AG08395 (cell line): ENCODE results near the gene BCAS4.
"Not testable (repeated sequence)": the region's sequence is repeated elsewhere in the genome, so short reads cannot be mapped to it uniquely, and the experiment has no call there.

Experiments
- DNase-seq: peaks from one replicate; pipeline ENCODE4 v3.0.0; 2012; ENCODE audit warnings: mixed read lengths, low spot score

Gene BCAS4

GRCh38 chr20:50799176-50799889, 4.5 kb downstream of the BCAS4 start:
- no peak for DNase-seq

GRCh38 chr20:50799890-50800550, 5.2 kb downstream of the BCAS4 start:
- DNase-seq = no peak

DNA sequence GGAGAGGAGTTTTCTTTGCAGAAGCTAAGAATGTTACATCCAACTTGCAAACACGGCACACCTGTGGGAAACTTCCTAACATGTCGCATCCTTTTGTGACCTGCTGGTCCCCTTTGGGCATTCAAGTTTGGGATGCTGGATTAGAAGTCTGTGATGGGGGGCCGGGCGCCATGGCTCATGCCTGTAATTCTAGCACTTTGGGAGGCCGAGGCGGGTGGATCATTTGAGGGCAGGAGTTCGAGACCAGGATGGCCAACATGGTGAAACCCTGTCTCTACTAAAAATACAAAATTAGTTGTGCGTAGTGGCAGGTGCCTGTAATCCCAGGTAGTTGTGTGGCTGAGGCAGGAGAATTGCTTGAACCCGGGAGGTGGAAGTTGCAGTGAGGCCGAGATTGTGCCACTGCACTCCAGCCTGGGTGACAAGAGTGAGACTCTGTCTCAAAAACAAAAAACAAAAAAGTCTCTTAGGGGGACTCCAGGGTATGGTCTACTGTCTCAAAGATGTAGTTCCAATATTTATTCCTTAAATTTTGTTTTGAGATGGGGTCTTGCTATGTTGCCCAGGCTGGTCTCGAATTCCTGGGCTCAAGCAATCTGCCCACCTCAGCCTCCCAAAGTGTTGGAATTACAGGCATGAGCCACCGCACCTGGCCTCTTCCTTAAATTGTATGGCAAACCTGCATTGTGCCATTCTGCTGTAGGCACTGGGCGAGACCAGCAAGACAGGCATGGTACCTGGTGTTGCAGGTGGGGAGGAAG, 6.3 kb downstream of the BCAS4 start:
- DNase-seq = not testable (repeated sequence)

DNA sequence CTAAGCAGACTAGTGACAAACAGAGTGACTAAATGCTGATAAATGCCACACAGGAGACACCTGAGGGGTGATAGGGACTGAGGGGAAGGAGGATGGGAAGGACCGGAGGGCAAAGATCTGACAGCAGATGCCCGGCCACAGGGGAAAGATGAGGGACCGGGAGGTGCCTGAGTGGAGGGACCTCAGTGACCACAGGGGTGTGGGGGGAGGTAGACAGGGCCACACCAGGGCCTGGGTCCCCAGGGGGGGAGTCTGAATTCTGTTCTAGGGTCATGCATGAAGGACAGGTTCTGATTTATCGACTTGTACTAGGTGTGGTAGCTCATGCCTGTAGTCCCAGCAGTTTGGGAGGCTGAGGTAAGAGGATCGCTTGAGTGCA, 6.9 kb downstream of the BCAS4 start:
- no peak for DNase-seq

DNA sequence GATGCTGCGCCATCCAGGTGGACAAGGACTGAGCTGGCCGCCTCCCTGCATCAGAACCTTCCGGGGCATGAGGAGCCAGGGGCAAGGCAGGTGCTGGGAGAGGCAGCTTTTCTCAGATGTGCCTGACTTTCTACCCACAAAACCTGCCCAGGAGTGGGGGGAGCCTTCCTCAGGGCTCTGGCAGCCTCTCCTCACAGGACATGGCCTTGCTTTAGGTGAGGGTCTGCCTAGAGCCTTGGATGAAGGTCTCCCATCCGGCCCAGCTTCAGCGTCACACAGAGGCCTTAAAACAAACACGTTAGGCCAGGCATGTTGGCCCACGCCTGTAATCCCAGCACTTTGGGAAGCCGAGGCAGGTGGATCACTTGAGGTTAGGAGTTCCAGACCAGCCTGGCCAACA, 7.4 kb downstream of the BCAS4 start:
- DNase-seq = no peak

DNA sequence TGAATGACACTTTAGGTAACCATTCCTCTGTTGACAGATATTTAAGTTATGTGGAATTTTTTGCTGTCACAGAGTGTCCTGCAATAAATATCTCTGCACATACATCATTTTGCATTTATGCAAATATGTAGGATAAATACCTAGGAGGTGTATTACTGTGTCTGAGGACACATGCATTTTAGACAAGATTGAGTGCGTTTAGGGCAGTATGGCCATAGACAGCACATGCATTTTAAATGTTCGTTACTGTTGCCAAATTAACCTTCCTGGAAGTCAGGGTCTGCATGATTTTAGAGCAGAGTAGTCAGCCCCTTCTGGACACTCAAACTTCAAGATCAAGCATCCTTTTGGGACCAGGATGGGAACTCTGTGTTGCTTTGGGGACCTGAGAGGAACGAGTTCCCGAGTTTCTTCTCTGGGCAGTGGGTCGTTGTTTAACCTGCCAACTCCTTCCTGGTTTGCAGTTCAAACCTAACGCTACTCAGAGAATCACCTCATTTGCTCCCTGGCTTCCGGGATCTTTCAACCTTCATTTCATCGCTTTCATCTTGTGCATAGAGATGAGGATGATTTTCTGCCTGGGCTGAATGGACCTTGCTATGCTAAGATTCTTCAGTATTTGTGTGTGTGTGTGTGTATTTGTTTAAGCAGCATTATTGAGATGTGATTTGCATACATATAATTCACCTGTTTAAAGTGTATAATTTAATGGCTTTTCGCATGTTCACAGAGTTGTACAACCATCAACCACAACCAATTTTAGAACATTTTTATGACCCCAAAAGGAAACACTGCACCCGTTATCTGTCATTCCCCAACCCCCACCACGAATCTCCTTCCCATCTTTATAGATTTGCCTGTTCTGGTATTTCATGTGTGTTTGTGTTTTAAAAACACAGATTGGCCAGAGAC, 9.8 kb downstream of the BCAS4 start:
- no peak for DNase-seq

DNA sequence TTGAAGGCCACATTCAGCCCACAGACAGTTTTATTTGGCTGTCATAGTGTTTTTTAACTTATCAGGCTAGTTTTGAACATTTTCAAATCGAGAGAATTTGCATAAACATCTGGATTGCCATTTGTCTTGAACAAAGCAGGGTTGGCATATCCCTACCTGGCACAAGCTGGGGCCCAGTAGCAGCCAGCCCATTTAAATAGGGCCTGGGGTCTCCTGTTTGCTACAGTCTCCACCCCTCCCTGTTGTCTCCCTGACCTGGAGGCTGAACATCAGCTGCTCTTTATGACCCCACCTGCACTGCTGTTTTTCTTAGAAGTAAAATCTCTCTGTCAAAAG, 10.5 kb downstream of the BCAS4 start:
- no peak for DNase-seq

DNA sequence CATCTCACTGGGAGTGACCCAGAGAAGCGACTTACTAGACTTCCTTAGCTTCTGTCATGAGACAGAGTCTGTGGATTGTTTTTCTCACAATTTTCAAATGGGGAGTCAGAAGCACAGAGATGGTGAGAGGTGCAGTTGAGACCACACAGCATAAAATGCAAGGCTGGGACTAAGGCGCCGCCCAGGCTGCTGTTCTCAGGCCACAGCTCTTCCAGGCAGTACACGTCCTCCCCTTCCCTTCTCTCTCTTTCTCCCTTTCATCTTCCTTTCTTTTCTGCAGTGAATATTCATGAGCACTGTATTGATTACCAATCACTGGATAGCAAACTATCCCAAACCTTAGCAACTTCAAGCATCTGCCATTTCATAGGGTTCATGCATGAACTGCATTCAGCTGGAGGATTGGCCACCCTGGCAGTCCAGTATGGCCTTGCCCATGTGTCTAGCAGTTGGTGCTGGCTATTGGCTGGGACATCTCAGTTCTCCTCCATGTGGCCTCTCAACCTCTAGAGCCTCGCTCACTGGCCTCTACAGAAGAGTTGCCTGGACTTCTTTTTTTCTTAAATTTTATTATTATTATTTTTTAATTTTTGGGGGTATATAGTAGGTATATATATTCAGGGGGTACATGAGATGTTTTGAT, 11.4 kb downstream of the BCAS4 start:
- no peak for DNase-seq

- no peak for DNase-seq
Measured at GRCh38 chr20:50810063-50810462, 15.2 kb downstream of the BCAS4 start.

DNA sequence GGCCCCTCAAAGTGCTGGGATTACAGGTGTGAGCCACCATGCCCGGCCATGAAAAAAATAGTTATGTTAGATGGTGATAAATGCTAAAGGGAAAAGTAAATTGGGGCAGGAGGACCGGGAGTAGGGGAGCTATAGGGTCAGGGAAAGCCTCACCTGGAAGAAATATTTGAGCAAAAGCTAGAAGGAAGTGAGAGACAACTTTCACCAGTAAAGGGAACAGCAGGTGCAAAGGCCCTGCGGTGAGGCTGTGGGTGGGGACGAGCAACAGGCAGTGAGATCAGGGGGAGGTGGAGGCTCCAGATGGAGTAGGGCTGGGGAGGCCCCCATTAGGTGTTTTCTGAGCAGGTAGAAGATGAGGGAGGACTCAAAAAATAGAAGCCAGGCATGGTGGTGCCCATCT, 16.0 kb downstream of the BCAS4 start:
- DNase-seq = no peak

- DNase-seq = no peak
Measured at GRCh38 chr20:50813101-50813643, 18.3 kb downstream of the BCAS4 start.

DNA sequence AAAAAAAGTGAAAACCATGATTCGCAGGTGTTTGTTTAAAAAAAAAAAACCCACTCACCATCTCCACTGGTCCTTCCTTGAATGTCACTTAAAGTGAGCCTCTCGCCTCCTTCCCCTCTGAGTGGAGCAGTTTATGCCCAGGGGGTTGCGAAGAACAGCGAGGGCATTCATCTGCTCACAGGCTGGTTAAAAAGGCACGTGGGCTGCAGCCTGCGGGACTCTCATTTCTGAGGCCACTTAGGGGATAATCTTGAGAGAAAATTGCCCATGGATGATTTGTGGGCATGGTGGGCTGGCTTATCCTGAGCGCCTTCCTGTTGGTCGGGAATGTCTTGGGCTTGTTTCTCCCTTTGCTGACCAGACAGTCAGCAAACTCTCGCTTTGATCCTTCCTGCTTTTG, 18.9 kb downstream of the BCAS4 start:
- no peak for DNase-seq

DNA sequence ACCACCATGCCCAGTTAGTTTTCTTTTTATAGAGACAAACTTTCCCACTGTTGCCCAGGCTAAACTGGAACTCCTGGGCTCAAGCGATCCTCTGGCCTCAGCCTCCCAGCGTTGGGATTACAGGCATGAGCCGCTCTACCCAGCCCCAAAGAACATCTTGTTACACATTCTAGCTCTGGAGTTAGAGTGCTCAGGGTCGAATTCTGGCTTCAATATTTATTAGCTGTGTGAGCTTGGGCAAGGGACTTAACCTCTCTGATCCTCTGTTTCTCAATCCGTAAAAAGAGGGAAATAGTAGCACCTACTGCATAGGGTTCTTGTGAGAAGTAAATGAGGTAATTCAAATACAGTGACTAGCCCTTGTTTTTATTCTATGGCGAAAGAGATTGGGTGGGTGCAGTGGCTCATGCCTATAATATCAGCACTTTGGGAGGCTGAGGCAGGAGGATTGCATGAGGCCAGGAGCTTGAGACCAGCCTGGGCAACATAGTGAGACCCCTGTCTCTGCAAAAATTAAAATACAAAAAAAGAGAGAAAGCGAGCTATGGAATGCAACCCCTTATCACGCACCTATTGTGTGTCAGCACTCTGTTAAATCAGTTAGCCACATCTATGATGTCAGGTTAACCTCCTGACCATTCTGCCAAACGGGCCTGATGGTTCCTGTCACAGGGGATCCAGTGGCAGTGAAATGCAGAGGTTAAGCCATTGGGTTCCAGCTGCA, 19.7 kb downstream of the BCAS4 start:
- DNase-seq = no peak

DNA sequence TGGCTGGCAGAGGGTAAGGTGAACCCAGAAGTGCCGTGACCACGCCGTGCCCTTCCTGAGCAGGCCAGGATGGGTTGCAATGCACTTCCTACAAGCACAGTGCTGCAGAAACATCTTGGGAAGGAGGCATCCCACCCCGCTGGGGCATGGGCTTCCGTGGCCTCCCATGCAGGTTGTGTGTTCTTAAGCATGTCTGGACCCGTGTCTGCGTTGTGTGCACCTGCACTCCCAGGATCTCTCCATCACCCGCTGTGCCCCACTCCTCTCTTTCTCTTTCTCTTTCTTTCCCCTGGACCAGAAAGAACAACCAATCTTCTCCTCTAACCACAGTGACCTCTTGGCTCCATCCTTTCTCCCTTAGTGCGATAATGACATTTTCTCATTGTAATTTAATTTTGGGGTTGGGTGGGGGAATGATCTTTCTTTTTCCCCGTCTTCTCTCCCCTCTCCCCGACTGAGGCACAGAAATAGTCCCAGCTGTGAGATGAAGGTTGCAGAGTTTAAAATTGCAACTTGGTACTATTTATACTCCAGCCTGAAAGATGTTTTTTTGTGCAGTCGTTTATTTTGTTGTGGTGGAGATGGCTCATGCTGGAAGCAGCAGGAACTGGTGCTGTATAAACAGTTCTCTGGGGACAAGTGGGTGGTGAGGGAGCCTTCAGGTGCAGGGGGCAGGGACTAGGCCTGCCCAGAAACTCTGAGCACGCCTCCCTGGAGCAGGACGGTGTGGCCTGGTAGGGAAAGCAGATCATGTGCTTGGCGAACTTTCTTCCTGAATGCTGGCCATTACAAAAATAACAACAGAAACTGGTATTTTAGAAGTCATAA, 20.5 kb downstream of the BCAS4 start:
- DNase-seq = peak; percentile 58

DNA sequence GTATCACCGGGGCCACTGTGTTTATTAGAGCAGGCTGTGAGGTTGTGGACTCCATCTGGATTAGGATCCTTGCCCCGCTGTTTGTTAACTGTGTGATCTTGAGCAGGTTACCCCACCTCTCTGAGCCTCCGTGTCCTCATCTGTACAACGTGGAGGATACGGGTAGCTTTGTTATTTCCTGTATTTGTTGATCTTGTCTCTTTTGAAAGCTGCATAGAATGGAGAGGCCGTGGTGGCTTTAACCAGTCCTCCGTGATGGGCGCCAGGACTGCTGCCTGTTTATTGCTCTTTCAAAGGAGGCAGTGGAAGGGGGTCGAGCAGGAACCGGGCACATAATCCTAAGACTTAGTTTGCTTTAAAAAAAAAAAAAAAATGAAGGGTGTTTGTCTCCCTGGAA, 22.9 kb downstream of the BCAS4 start:
- DNase-seq = no peak

DNA sequence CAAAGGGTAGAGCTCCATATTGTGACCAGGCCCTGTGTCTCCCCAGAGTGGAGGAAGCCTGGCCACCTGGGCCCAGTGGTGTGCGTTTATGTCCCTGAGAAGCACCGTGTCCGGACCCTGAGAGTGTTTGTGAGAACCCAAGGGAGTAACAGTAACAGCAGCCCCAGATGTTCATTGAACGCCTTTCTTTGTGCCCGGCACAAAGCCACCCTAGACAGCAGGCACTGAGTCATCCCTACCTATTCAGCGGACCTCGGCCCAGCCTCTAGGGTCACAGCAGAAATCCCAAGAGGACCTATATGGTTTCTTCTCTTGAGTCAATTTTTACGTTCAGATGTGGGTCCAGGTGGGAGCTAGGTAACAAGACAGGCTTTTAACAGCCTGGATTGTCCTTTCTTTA, 24.5 kb downstream of the BCAS4 start:
- DNase-seq = no peak

DNA sequence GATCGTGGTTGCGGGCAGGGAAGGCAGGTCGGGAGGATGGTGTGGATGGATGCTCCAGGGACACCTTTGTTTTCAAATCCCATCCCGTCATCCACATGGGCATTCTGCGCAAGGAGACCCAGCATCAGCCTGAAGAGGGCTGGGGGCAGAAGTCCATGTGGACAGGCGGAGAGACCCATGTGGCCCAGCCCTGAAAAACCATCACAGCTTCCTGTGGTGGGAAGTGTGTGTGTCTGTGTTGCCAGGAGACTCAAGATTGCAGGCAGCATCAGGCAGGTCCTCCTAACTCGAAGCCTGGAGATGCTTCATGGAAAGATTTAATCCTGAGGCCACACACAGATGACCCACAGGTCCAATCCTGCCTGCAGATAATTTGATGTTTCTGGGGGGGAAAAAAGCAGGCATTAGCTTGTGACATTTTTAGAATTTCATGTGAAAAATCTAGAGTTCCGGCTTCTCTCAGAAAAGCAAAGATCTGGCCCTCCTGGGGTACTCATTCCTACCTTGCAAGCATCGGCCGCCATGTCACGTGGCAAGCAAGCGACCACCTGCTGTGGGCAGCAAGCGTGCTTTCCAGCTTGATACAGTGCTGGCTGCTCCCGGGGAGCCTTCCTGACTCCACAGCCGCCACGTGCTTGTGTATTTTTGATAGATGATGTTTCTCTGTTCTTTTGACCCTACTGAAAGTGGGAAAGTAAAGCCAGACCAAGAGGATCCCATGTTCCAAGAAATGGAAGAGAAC, 25.8 kb downstream of the BCAS4 start:
- no peak for DNase-seq

GRCh38 chr20:50821257-50821921, 26.5 kb downstream of the BCAS4 start:
- no peak for DNase-seq

DNA sequence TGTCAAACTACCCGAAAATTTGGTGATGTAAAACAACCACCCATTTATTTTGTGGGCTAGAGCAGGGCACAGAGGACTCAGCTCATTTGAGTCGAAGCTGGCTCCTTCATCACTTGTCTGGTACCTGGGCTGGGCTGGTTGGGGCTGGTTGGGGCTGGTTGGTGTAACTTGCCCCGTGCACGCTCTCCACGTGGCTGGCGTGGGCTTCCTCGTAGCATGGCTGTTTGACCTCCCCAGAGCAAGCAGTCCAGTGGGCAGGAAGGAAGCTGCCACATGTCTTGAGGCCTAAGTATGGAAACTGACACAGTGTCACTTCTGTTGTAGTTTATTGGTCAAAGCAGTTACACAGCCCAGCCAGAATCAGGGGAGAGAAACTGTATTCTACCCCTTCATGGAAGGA, 27.1 kb downstream of the BCAS4 start:
- no peak for DNase-seq
